Anterior cingulate cortex (tissue), 58 donors: ENCODE measurements around the gene MYO9A.
"Not testable (repeated sequence)": the region's sequence is repeated elsewhere in the genome, so short reads cannot be mapped to it uniquely, and the experiment has no call there.

Experiments
- DNase-seq, 58 donors: peaks; one replicate each; lab custom pipeline; 2025; lab: John Stamatoyannopoulos, UW

MYO9A gene

GRCh38 chr15:72057548-72058091 is 60.3 kb downstream of the MYO9A start:
- no peak for DNase-seq

- not testable (repeated sequence) for DNase-seq
Measured at GRCh38 chr15:72056217-72056616, 61.7 kb downstream of the MYO9A start.

- not testable (repeated sequence) for DNase-seq
Measured at GRCh38 chr15:72053297-72053696, 64.7 kb downstream of the MYO9A start.

GRCh38 chr15:72050700-72051099 is 67.2 kb downstream of the MYO9A start:
- DNase-seq, result no peak

GRCh38 chr15:72047020-72047419 is 70.9 kb downstream of the MYO9A start:
- peak in 2 of 58 donors; percentile 3 to 26 for DNase-seq

- peak in 1 of 58 donors; percentile 10 for DNase-seq
Measured at GRCh38 chr15:72044956-72045355, 73.0 kb downstream of the MYO9A start.

GRCh38 chr15:72042865-72043264 is 75.1 kb downstream of the MYO9A start:
- DNase-seq, result no peak

- DNase-seq, result no peak
Measured at GRCh38 chr15:72042054-72042453, 75.9 kb downstream of the MYO9A start.

GRCh38 chr15:72037321-72037720 is 80.6 kb downstream of the MYO9A start:
- no peak for DNase-seq

GRCh38 chr15:72034859-72035650 is 82.9 kb downstream of the MYO9A start:
- no peak for DNase-seq

GRCh38 chr15:72034351-72034750 is 83.6 kb downstream of the MYO9A start:
- no peak for DNase-seq

- no peak for DNase-seq
Measured at GRCh38 chr15:72033711-72034110, 84.2 kb downstream of the MYO9A start.

GRCh38 chr15:72033285-72033684 is 84.7 kb downstream of the MYO9A start:
- no peak for DNase-seq

GRCh38 chr15:72021604-72022003 is 96.3 kb downstream of the MYO9A start:
- DNase-seq, result no peak

GRCh38 chr15:72020799-72021198 is 97.2 kb downstream of the MYO9A start:
- no peak for DNase-seq

GRCh38 chr15:72014555-72014954 is 103.4 kb downstream of the MYO9A start:
- DNase-seq, result not testable (repeated sequence)

GRCh38 chr15:72013703-72014102 is 104.2 kb downstream of the MYO9A start:
- DNase-seq, result no peak

GRCh38 chr15:72011302-72011942 is 106.5 kb downstream of the MYO9A start:
- no peak for DNase-seq

GRCh38 chr15:72009222-72009621 is 108.7 kb downstream of the MYO9A start:
- DNase-seq, result no peak

- no peak for DNase-seq
Measured at GRCh38 chr15:72006382-72006781, 111.6 kb downstream of the MYO9A start.

- DNase-seq, result no peak
Measured at GRCh38 chr15:72005483-72005882, 112.5 kb downstream of the MYO9A start.

GRCh38 chr15:71999807-72000206 is 118.1 kb downstream of the MYO9A start:
- no peak for DNase-seq
